ENCODE data around the gene ARID4A.

ARID4A gene

GRCh38 chr14:58272588-58273372 is 25.6 kb upstream of the ARID4A start:
- TF ChIP-seq EZH2 (IDR thresholded peaks at IDR 0.05; ENCODE audit: borderline replicate concordance, low read depth, low read length, severe bottlenecking) (no peak), CTCF (IDR thresholded peaks at IDR 0.05; ENCODE audit: borderline replicate concordance, extremely low read depth, low read length, poor library complexity, severe bottlenecking) (peak; percentile 18)
- no peak overlapping the region for H3K27ac ChIP-seq (ENCODE audit: low read length)
- H3K79me2 ChIP-seq (ENCODE audit: insufficient read depth, low read length) = peaks cover 98% of the 10 kb centered on the region

GRCh38 chr14:58274881-58275280 is 23.5 kb upstream of the ARID4A start:
- DNase-seq = no peak
- no peak for TF ChIP-seq CTCF (IDR thresholded peaks at IDR 0.05; ENCODE audit: borderline replicate concordance, extremely low read depth, low read length, poor library complexity, severe bottlenecking)
- TF ChIP-seq EZH2 (IDR thresholded peaks at IDR 0.05; ENCODE audit: borderline replicate concordance, low read depth, low read length, severe bottlenecking) = no peak
- Histone ChIP-seq H3K4me2 (ENCODE audit: insufficient read depth, low read length) (no peak overlapping the region), H3K79me2 (ENCODE audit: insufficient read depth, low read length) (peaks cover 98% of the 10 kb centered on the region), H3K27me3 (ENCODE audit: insufficient read depth, low read length, poor library complexity) (no peaks in the 10 kb centered on the region), H3K9me3 (ENCODE audit: insufficient read depth, low read length, severe bottlenecking) (no peaks in the 10 kb centered on the region), H3K4me1 (ENCODE audit: insufficient read depth, low read length) (peaks cover 22% of the 10 kb centered on the region), H3K36me3 (ENCODE audit: insufficient read depth, low read length) (peaks cover 88% of the 10 kb centered on the region), H3K9ac (ENCODE audit: low read depth, low read length) (0 out of 2 replicates have a peak overlapping the region, but pooled peaks have one; percentile 1), H2AFZ (ENCODE audit: low read depth, low read length) (no peak overlapping the region), H3K27ac (ENCODE audit: low read length) (peak overlapping the region; percentile 60), H4K20me1 (ENCODE audit: insufficient read depth, low read length) (peaks cover 44% of the 10 kb centered on the region), H3K4me3 (ENCODE audit: low read depth in 1 of 2, low read length in 2 of 2) (no peak overlapping the region)
- ATAC-seq (ENCODE audit: insufficient read depth, low read depth) = no peak; the same call in 2 of the 3 replicates

More at GRCh38 chr14:58272588-58273372, 25.6 kb upstream of the ARID4A start:
- no peak overlapping the region for H3K4me3 ChIP-seq (ENCODE audit: low read depth in 1 of 2, low read length in 2 of 2)
- DNase-seq (no peak), ATAC-seq (ENCODE audit: insufficient read depth, low read depth) (0 out of 3 replicates have a peak, but pooled peaks have one; percentile 20)
- no peaks in the 10 kb centered on the region for H3K27me3 ChIP-seq (ENCODE audit: insufficient read depth, low read length, poor library complexity)
- H3K4me1 ChIP-seq (ENCODE audit: insufficient read depth, low read length) = peaks cover 22% of the 10 kb centered on the region
- H3K36me3 ChIP-seq (ENCODE audit: insufficient read depth, low read length) = peaks cover 88% of the 10 kb centered on the region
- no peak overlapping the region for H2AFZ ChIP-seq (ENCODE audit: low read depth, low read length)
- H3K9ac ChIP-seq (ENCODE audit: low read depth, low read length) = no peak overlapping the region
- H4K20me1 ChIP-seq (ENCODE audit: insufficient read depth, low read length) = peaks cover 41% of the 10 kb centered on the region; the same call in 1 of the 2 replicates
- H3K4me2 ChIP-seq (ENCODE audit: insufficient read depth, low read length) = no peak overlapping the region
- no peaks in the 10 kb centered on the region for H3K9me3 ChIP-seq (ENCODE audit: insufficient read depth, low read length, severe bottlenecking)

GRCh38 chr14:58275527-58276190 is 22.7 kb upstream of the ARID4A start:
- H3K79me2 ChIP-seq (ENCODE audit: insufficient read depth, low read length) = peaks cover 98% of the 10 kb centered on the region
- H3K4me1 ChIP-seq (ENCODE audit: insufficient read depth, low read length) = peaks cover 22% of the 10 kb centered on the region
- DNase-seq (no peak), ATAC-seq (ENCODE audit: insufficient read depth, low read depth) (no peak)
- no peaks in the 10 kb centered on the region for H3K9me3 ChIP-seq (ENCODE audit: insufficient read depth, low read length, severe bottlenecking)
- H3K4me2 ChIP-seq (ENCODE audit: insufficient read depth, low read length) = no peak overlapping the region
- TF ChIP-seq CTCF (IDR thresholded peaks at IDR 0.05; ENCODE audit: borderline replicate concordance, extremely low read depth, low read length, poor library complexity, severe bottlenecking) (no peak), EZH2 (IDR thresholded peaks at IDR 0.05; ENCODE audit: borderline replicate concordance, low read depth, low read length, severe bottlenecking) (no peak)
- H3K4me3 ChIP-seq (ENCODE audit: low read depth in 1 of 2, low read length in 2 of 2) = no peak overlapping the region
- H2AFZ ChIP-seq (ENCODE audit: low read depth, low read length) = no peak overlapping the region
- 0 out of 2 replicates have a peak overlapping the region, but pooled peaks have one; percentile 10 for H3K27ac ChIP-seq (ENCODE audit: low read length)
- no peaks in the 10 kb centered on the region for H3K27me3 ChIP-seq (ENCODE audit: insufficient read depth, low read length, poor library complexity)
- peaks cover 43% of the 10 kb centered on the region for H4K20me1 ChIP-seq (ENCODE audit: insufficient read depth, low read length)
- H3K36me3 ChIP-seq (ENCODE audit: insufficient read depth, low read length) = peaks cover 87% of the 10 kb centered on the region
- H3K9ac ChIP-seq (ENCODE audit: low read depth, low read length) = 0 out of 2 replicates have a peak overlapping the region, but pooled peaks have one; percentile 1

Measured in DND-41 (cell line).